Measurements from ENCODE around the gene CTBP2. TPM values are rescaled to one million over a fixed set of nuclear protein-coding genes. Genes with fewer than 3 reads are reported as not detected.

The CTBP2 gene
- total RNA-seq, 1 donor from 2014 or later: 123 TPM

- Histone ChIP-seq H3K36me3 (ENCODE audit: control insufficient read depth, insufficient read depth, low read length) (peaks cover 31% of the 10 kb centered on the region), H3K27me3 (ENCODE audit: control insufficient read depth, insufficient read depth, low read length) (no peaks in the 10 kb centered on the region), H3K4me3 (ENCODE audit: low read depth, low read length) (no peak overlapping the region)
- FAIRE-seq: no peak
- no peak for TF ChIP-seq CTCF (IDR thresholded peaks at IDR 0.05; ENCODE audit: insufficient read depth, low read length, severe bottlenecking)
- no peak for DNase-seq (ENCODE audit: low read depth)
These were observed 139.5 kb downstream of the CTBP2 start for GRCh38 chr10:125020871-125021270.

GRCh38 chr10:125020386-125020785, 140.0 kb downstream of the CTBP2 start:
- DNase-seq (ENCODE audit: low read depth) (no peak), FAIRE-seq (no peak)
- peaks cover 32% of the 10 kb centered on the region for H3K36me3 ChIP-seq (ENCODE audit: control insufficient read depth, insufficient read depth, low read length)
- TF ChIP-seq CTCF (IDR thresholded peaks at IDR 0.05; ENCODE audit: insufficient read depth, low read length, severe bottlenecking): no peak
- no peak overlapping the region for H3K4me3 ChIP-seq (ENCODE audit: low read depth, low read length)
- no peaks in the 10 kb centered on the region for H3K27me3 ChIP-seq (ENCODE audit: control insufficient read depth, insufficient read depth, low read length)

- FAIRE-seq (no peak), DNase-seq (ENCODE audit: low read depth) (no peak)
- no peak for TF ChIP-seq CTCF (IDR thresholded peaks at IDR 0.05; ENCODE audit: insufficient read depth, low read length, severe bottlenecking)
- no peak overlapping the region for H3K4me3 ChIP-seq (ENCODE audit: low read depth, low read length)
- peaks cover 35% of the 10 kb centered on the region for H3K36me3 ChIP-seq (ENCODE audit: control insufficient read depth, insufficient read depth, low read length)
- H3K27me3 ChIP-seq (ENCODE audit: control insufficient read depth, insufficient read depth, low read length): no peaks in the 10 kb centered on the region
These were observed 141.7 kb downstream of the CTBP2 start for GRCh38 chr10:125018576-125019143.

GRCh38 chr10:125017547-125018298, 142.6 kb downstream of the CTBP2 start:
- no peak for FAIRE-seq
- no peak for TF ChIP-seq CTCF (IDR thresholded peaks at IDR 0.05; ENCODE audit: insufficient read depth, low read length, severe bottlenecking)
- peaks cover 34% of the 10 kb centered on the region for H3K36me3 ChIP-seq (ENCODE audit: control insufficient read depth, insufficient read depth, low read length)

GRCh38 chr10:125016611-125017202, 143.7 kb downstream of the CTBP2 start:
- Histone ChIP-seq H3K27me3 (ENCODE audit: control insufficient read depth, insufficient read depth, low read length) (no peaks in the 10 kb centered on the region), H3K4me3 (ENCODE audit: low read depth, low read length) (no peak overlapping the region), H3K36me3 (ENCODE audit: control insufficient read depth, insufficient read depth, low read length) (peaks cover 28% of the 10 kb centered on the region)
- TF ChIP-seq CTCF (IDR thresholded peaks at IDR 0.05; ENCODE audit: insufficient read depth, low read length, severe bottlenecking): no peak
- FAIRE-seq (no peak), DNase-seq (ENCODE audit: low read depth) (no peak)

More at GRCh38 chr10:125017547-125018298, 142.6 kb downstream of the CTBP2 start:
- no peak for DNase-seq (ENCODE audit: low read depth)
- H3K4me3 ChIP-seq (ENCODE audit: low read depth, low read length): no peak overlapping the region
- H3K27me3 ChIP-seq (ENCODE audit: control insufficient read depth, insufficient read depth, low read length): no peaks in the 10 kb centered on the region
